T-helper 2 cell treated with Interferon-gamma antibody and Interleukin-4, amounts not matched to agents 5 μg/mL and 100 μg/mL, for 36 hours (primary cell): ENCODE data around the gene SLC22A31.

Experiments
- DNase-seq: peaks from one replicate; pipeline ENCODE4 v3.0.0; 2021; ENCODE audit warnings: low spot score
- H3K27ac Mint-ChIP-seq: one replicate; pipeline ENCODE4 v1.8.0; 2021; ENCODE audit warnings: mild to moderate bottlenecking, mixed read lengths
- H3K27me3 Mint-ChIP-seq: one replicate; pipeline ENCODE4 v1.8.0; 2021; ENCODE audit warnings: low read depth, mixed read lengths
- H3K36me3 Mint-ChIP-seq: one replicate; pipeline ENCODE4 v1.8.0; 2021; ENCODE audit warnings: low read depth, mixed read lengths
- H3K4me1 Mint-ChIP-seq: one replicate; pipeline ENCODE4 v1.8.0; 2021; ENCODE audit warnings: low read depth, mixed read lengths
- H3K4me3 Mint-ChIP-seq: one replicate; pipeline ENCODE4 v1.8.0; 2022; ENCODE audit warnings: mild to moderate bottlenecking, moderate library complexity, mixed read lengths
- H3K9me3 Mint-ChIP-seq: one replicate; pipeline ENCODE4 v1.8.0; 2021; ENCODE audit warnings: mixed read lengths

Gene SLC22A31

DNA sequence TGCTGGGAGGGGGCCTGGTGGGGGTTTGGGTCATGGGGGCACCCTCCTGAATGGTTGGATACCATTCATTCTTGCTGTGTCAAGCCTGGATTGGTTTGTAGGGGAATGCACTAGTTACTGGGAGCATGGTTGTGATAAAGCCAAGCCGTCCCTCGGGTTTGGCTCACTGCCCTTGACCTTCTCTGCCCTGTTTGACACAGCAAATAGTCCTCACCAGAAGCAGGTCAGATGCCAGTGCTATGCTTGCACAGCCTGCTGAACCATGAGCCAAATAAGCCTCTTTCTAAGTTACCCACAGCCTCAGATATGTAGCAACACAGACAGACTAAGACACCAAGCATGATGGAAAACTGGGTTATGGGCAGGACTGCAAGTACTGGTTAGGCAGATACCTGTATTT, 31.8 kb upstream of the SLC22A31 start:
- H3K4me1 Mint-ChIP-seq = no peaks in the 10 kb centered on the region
- H3K4me3 Mint-ChIP-seq = no peak overlapping the region
- H3K36me3 Mint-ChIP-seq = peaks cover 63% of the 10 kb centered on the region
- H3K27me3 Mint-ChIP-seq = no peaks in the 10 kb centered on the region
- H3K27ac Mint-ChIP-seq = no peak overlapping the region
- no peak for DNase-seq
- peaks cover 34% of the 10 kb centered on the region for H3K9me3 Mint-ChIP-seq

DNA sequence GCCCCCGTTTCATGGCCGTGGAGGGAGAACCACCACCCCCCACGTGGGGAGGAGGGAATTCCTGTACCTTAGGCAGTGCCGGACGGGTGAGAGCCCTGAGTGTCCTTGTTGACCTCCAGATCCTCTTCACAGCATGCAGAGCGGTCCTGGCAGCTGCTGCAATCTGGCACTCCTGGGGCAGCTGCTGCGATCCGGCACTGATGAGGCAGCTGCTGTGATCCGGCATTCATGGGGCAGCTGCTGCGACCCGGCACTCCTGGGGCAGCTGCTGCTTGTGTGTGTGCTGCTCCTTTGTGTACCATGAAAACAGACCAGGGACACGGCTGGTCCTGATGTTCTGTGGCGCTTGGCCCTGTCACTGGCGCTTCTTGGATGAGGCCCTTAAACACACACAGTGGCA, 29.9 kb upstream of the SLC22A31 start:
- Mint-ChIP-seq H3K9me3 (peaks cover 46% of the 10 kb centered on the region), H3K27ac (no peak overlapping the region), H3K4me3 (no peak overlapping the region), H3K27me3 (no peaks in the 10 kb centered on the region), H3K4me1 (no peaks in the 10 kb centered on the region), H3K36me3 (peaks cover 80% of the 10 kb centered on the region)
- DNase-seq = no peak

DNA sequence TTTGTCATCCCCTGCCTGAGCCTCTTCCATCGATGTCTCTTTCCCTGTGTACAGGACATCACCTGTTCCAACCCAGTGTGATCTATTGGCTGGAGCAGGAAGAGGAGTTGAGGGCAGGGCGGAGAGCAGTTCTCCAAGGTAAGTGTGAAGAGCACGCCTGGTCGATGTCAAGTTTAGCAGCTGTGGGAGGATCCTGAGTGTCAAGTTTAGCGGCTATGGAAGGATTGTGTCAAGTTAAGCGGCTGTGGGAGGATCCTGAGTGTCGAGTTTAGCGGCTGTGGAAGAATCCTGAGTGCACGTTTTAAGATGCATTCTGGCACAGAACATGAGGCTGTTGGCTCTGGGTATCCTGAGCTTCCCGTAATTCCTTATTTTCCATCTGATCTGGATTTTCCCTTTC, 24.3 kb upstream of the SLC22A31 start:
- H3K27ac Mint-ChIP-seq = no peak overlapping the region
- no peak for DNase-seq
- no peaks in the 10 kb centered on the region for H3K4me1 Mint-ChIP-seq
- no peaks in the 10 kb centered on the region for H3K27me3 Mint-ChIP-seq
- H3K4me3 Mint-ChIP-seq = no peak overlapping the region
- peaks cover 58% of the 10 kb centered on the region for H3K36me3 Mint-ChIP-seq
- H3K9me3 Mint-ChIP-seq = peaks cover 33% of the 10 kb centered on the region

DNA sequence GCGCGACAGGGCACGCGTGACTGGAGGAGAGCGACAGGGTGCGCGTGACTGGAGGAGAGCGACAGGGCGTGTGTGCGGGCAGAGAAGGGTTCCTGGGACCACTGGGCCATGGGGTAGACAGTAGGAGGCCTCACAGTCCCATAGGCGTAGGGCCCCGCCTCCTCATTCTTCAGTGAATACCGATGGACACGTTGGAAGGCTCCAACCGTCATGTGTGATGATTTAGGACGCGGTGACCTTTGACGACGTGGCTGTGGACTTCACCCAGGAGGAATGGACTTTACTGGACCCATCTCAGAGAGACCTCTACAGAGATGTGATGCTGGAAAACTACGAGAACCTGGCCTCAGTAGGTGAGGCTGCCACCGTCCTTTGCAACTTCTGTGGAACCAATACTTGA, 22.6 kb upstream of the SLC22A31 start:
- Mint-ChIP-seq H3K27me3 (no peaks in the 10 kb centered on the region), H3K4me3 (no peak overlapping the region), H3K9me3 (peaks cover 20% of the 10 kb centered on the region), H3K4me1 (peaks cover 5% of the 10 kb centered on the region), H3K27ac (no peak overlapping the region), H3K36me3 (peaks cover 44% of the 10 kb centered on the region)
- no peak for DNase-seq

DNA sequence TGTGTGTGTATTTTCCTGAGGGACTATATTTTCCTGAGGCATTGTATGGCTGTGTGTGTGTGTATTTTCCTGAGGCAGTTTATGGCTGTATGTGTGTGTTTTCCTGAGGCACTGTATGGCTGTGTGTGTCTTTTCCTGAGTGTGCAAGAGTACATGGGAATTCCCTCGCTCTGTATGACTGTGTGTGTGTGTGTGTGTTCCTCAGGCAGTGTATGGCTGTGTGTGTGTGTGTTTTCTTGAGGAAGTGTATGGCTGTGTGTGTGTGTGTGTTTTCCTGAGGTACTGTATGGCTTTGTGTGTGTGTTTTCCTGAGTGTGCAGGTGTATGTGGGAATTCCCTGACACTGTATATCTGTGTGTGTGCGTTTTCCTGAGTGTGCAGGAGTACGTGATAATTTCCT, 21.3 kb upstream of the SLC22A31 start:
- no peak for DNase-seq
- H3K27ac Mint-ChIP-seq = no peak overlapping the region
- H3K36me3 Mint-ChIP-seq = peaks cover 31% of the 10 kb centered on the region
- peaks cover 8% of the 10 kb centered on the region for H3K4me1 Mint-ChIP-seq
- H3K27me3 Mint-ChIP-seq = no peaks in the 10 kb centered on the region
- no peak overlapping the region for H3K4me3 Mint-ChIP-seq
- H3K9me3 Mint-ChIP-seq = peaks cover 8% of the 10 kb centered on the region

DNA sequence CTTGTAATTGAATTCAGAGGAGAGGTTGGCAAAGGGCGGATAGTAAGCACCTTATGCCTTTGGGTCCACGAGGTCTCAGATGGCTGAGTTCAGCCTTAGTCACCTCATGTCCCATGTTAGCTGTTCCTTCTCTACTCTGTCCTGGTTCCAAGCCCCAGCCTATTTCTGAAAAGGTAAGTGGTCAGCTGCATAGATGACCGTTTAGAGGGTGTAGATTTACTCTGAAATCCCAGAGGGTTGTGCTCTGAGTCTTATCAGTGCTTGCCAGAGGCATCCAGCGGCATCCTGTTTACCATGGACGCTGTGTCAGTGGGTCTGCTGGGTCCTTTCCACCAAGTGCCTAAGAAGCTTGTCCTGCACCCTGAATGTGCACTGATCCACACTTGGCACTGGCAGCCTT, 19.0 kb upstream of the SLC22A31 start:
- H3K4me3 Mint-ChIP-seq = peak overlapping the region; percentile 69
- no peak for DNase-seq
- H3K36me3 Mint-ChIP-seq = peaks cover 13% of the 10 kb centered on the region
- peaks cover 3% of the 10 kb centered on the region for H3K27me3 Mint-ChIP-seq
- H3K27ac Mint-ChIP-seq = peak overlapping the region; percentile 60
- peaks cover 13% of the 10 kb centered on the region for H3K4me1 Mint-ChIP-seq
- H3K9me3 Mint-ChIP-seq = no peaks in the 10 kb centered on the region

DNA sequence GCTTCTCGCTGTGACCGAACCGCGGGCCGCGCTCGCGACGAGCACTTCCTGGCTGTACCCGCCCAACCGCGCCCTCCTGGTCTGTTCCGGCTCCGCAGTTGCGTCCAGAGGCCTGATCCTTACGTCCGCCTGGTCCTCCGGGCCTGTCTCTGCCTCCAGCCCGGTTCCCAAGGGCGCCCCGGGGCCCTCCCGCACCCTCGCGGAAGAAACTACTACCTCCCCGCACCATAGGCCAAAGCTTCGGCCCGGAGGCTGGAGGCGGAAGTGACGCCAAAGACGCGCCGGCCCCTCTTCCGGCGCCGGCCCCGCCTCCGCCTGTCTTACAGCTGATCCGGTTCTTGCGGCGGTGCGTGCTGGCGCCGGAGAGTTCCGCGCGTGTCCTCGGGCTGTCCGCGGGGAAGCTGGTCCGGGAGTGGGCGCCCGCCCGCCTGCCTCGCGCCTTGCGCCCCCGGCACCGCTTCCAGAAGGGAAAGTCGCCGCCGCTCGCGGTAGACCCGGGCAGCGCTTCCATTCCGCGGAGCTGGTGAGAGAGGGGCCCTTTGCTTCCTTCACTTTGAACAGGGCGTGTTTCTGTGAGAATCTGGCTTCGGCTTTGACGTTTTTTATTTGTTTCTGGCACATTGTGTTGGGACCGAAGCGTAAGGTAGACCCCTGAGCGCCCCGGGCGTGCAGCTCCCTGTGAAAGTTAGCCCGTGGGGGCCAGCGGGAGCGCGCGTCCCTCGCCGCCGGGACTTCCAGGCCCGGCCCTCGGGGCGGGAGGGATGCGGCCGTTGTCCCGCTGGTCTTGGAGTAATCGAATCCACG, 17.3 kb upstream of the SLC22A31 start, which contains the start of gene ZNF778:
TSS of gene ZNF778 (plus strand) at position 316 of the 804 bp plus-strand sequence. CDS start 3,425 bp downstream, outside the sequence.
- H3K27me3 Mint-ChIP-seq = peaks cover 3% of the 10 kb centered on the region
- DNase-seq = peak; percentile 85
- peaks cover 13% of the 10 kb centered on the region for H3K4me1 Mint-ChIP-seq
- H3K27ac Mint-ChIP-seq = peak within 1 kb of the TSS; percentile 90
- peaks cover 4% of the 10 kb centered on the region for H3K36me3 Mint-ChIP-seq
- H3K9me3 Mint-ChIP-seq = no peaks in the 10 kb centered on the region
- peak within 1 kb of the TSS; percentile 88 for H3K4me3 Mint-ChIP-seq

DNA sequence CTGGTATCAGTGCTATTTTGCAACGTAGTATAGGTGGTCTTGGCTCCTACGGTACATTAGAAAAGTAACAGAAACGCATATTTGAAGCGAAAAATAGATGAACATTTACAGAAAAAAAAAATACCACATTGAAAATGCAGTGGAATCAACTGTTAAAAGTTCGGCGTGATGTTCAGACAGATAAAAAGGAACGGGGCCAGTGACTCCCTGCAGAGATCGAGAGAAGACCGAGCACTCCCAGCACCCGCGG, 16.7 kb upstream of the SLC22A31 start:
- H3K9me3 Mint-ChIP-seq = no peaks in the 10 kb centered on the region
- peaks cover 3% of the 10 kb centered on the region for H3K27me3 Mint-ChIP-seq
- H3K36me3 Mint-ChIP-seq = peaks cover 2% of the 10 kb centered on the region
- H3K4me3 Mint-ChIP-seq = peak overlapping the region; percentile 88
- no peak for DNase-seq
- peaks cover 13% of the 10 kb centered on the region for H3K4me1 Mint-ChIP-seq
- H3K27ac Mint-ChIP-seq = peak overlapping the region; percentile 90

DNA sequence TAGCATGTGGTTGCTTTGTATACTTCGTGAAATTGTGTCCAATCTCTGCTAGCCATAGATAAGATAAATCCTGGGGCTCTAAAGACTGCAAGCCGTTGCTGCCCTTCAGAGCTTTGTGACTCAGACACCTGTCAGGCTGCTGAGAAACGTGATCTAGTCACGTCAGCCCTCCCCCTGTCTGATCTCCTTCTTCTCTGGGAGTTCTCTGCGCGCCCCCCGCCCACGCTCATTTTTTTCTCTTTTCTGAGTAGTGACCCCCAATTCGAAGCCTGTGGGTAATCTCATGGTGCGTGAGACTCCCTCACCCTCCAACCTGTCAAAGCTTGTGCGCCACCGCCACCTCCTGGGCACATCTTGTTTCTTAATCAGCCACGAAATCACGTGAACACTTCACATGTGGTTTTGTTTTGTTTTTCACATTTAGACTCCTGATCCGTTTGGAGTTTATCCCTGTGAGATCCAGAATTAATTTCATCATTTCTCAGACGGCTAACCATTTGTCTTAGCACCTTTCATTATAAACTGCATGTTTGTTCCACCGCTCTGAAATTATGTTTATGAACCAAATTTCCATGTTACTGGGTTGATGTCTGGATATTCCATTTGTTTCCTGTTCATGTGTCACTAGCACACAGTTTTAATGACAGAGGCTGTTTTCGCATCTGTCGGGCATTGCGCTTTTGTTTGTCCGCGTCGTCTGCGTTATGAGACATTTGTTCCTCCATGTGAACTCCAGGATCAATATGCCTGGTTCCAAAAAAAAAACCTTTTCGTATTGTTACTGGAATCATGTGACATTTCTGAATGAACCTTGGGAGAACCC, 16.2 kb upstream of the SLC22A31 start:
- peak overlapping the region; percentile 90 for H3K27ac Mint-ChIP-seq
- peak overlapping the region; percentile 88 for H3K4me3 Mint-ChIP-seq
- peaks cover under 1% of the 10 kb centered on the region for H3K36me3 Mint-ChIP-seq
- H3K9me3 Mint-ChIP-seq = no peaks in the 10 kb centered on the region
- H3K27me3 Mint-ChIP-seq = peaks cover 3% of the 10 kb centered on the region
- DNase-seq = peak; percentile 67
- H3K4me1 Mint-ChIP-seq = peaks cover 13% of the 10 kb centered on the region

DNA sequence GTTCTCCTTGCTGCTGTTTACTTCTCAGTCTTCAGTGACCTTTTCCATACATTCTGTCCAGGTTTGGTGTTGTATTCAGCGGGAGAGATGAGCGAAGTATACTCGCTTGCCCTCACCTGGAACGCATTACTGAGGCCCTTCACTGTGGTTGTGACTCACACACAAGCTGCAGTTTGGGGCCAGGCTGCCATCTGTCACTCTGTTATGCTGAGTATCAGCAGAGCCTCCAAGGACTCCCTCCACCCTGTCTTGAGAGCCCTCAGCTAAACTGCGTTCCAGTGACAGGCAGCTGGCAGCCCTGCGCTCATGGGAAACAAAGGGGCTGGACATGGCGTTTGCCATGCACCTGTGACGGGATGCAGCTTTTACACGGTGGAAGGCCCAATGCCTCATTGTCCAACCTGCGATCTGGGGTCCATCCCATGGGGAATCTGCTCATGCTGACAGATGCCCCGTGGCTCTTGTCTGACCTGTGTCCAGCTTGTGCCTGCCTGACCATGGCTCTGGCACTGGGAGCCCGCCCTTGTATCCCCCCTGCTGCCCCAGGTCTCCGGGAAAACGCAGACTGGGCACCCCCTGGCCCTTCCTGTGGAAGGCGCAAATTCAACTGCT, 10.7 kb upstream of the SLC22A31 start:
- no peak for DNase-seq
- H3K4me3 Mint-ChIP-seq = no peak overlapping the region

DNA sequence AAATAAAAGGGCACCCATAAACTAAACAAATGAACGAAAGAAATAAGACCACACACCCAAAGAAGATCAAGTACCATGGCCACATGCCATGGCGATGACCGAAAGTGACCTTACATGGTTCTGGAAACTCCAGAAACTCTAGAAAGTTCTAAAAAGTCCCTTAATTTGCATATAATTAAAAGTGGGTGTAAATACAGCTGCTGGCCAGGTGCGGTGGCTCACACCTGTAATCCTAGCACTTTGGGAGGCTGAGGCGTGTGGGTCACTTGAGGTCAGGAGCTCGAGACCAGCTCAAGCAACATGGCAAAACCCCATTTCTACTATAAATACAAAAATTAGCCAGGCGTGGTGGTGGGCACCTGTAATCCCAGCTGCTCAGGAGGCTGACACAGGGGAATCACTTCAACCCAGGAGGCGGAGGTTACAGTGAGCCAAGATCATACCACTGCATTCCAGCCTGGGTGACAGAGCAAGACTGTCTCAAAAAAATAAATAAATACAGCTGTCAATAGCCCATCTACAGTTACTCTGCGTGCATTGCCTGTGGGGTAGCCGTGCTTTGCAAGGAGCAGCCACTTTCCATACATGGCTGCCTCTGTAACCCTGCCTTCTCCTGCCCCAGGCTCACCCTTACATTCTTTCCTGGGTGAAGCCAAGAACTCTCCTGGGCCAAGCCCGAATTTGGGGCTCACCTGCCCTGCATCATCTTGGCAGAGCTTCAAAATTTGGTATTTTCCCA, 10.0 kb upstream of the SLC22A31 start:
- no peaks in the 10 kb centered on the region for H3K4me1 Mint-ChIP-seq
- no peak for DNase-seq
- H3K9me3 Mint-ChIP-seq = no peaks in the 10 kb centered on the region
- no peak overlapping the region for H3K4me3 Mint-ChIP-seq
- no peaks in the 10 kb centered on the region for H3K36me3 Mint-ChIP-seq
- H3K27ac Mint-ChIP-seq = no peak overlapping the region
- H3K27me3 Mint-ChIP-seq = no peaks in the 10 kb centered on the region

More for the DNA sequence above, 10.7 kb upstream of the SLC22A31 start:
- no peaks in the 10 kb centered on the region for H3K27me3 Mint-ChIP-seq
- no peaks in the 10 kb centered on the region for H3K9me3 Mint-ChIP-seq
- H3K36me3 Mint-ChIP-seq = no peaks in the 10 kb centered on the region
- H3K4me1 Mint-ChIP-seq = no peaks in the 10 kb centered on the region
- H3K27ac Mint-ChIP-seq = no peak overlapping the region

DNA sequence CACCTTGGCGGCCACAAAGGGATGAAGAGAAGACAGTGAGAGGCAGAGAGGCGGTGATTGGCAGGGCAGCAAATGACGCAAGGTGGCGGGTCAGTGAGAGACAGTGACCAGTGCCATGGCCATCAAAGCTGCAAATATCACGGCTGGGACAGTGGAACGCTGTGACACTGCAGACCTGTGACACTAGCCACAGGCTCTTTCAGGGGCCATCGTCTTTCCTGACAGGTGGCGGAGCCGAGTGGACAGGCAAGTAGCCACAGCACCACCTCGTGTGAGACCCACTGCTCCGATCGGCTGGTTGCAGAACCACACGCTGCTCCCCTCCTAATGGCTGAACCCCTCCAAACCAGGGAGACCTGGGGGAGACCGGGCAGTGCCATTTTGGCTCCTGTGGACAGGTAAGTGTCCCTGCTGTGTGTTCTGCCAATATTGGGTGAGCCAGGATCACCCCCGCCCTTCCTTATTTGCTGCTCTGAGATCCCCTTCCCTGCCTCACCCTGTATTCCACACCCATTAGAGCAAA, 9.2 kb upstream of the SLC22A31 start:
- H3K4me3 Mint-ChIP-seq = no peak overlapping the region
- no peaks in the 10 kb centered on the region for H3K9me3 Mint-ChIP-seq
- H3K27ac Mint-ChIP-seq = no peak overlapping the region
- peaks cover 3% of the 10 kb centered on the region for H3K27me3 Mint-ChIP-seq
- H3K36me3 Mint-ChIP-seq = no peaks in the 10 kb centered on the region
- H3K4me1 Mint-ChIP-seq = no peaks in the 10 kb centered on the region
- no peak for DNase-seq

DNA sequence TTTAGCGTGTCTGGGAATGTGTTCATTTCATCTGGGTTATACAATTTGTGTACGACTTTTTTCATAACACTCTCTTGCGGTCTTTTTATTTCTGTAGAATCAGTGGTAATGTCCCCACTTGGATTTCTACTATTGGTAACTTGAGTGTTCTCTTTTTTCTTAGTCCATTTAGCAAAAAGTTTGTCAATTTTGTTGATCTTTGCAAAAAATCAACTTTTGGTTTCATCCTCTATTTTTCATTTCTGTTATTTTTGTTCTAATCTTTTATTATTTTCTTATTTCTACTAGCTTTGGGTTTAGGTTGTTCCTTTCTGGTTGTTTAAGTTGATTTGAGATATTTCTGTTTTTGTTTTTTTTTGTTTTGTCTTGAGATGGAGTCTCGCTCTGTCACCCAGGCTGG, 7.7 kb upstream of the SLC22A31 start:
- H3K36me3 Mint-ChIP-seq = no peaks in the 10 kb centered on the region
- H3K9me3 Mint-ChIP-seq = no peaks in the 10 kb centered on the region
- peaks cover 1% of the 10 kb centered on the region for H3K4me1 Mint-ChIP-seq
- H3K27me3 Mint-ChIP-seq = peaks cover 17% of the 10 kb centered on the region
- no peak overlapping the region for H3K27ac Mint-ChIP-seq
- no peak for DNase-seq
- H3K4me3 Mint-ChIP-seq = no peak overlapping the region
